Stimulated activated CD8-positive, alpha-beta memory T cell treated with anti-CD3 and anti-CD28 coated beads, Interleukin-15, amount 100 ng/mL, for 48 hours (primary cell): ENCODE data around the gene OR4D6.
"Not testable (repeated sequence)": the region's sequence is repeated elsewhere in the genome, so short reads cannot be mapped to it uniquely, and the experiment has no call there.

Experiments used
- DNase-seq, 2 donors: peaks; one replicate each; pipeline ENCODE4 v3.0.0-alpha.2; 2020; ENCODE audit warnings: low read depth in 2 of 2

OR4D6 gene

DNA sequence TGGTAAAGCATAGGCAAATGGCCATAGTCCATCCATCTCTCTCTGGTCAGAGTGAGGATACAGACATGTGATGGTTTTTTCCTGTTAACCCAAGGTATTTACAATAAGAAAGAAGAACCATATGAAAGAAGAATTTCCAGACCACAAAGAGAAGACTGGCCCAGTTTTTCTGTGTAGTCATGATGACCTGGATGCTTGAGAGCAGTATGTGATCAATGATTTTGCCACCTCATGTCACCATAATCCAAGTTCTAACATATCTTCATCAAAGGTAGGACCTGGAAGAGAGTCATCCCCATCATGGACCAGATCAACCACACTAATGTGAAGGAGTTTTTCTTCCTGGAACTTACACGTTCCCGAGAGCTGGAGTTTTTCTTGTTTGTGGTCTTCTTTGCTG is at the start of gene OR4D6:
TSS of gene OR4D6 (plus strand) at position 301 of the 400 bp plus-strand sequence. CDS start at position 301, 0 bp downstream.
- no peak for DNase-seq

DNA sequence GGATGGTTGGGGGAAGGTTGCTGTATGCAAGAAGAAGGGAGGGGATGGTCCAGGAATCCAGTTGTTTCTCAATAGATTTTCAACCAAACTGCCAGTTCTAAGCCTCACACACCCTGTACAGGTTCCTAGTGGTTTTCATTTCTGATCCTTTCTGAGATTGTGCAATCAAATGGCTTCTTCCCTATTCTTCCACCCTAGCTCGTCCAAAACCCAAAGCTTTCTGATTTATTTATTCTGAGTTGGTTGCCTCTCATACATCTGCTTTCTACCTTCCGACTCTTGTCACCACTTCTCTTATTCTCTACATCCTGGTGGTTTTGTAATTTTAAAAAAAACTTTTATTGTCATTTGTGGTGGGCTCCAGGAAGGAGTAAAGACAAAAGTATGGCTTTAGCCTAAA is 43.1 kb upstream of the OR4D6 start:
- no peak for DNase-seq

DNA sequence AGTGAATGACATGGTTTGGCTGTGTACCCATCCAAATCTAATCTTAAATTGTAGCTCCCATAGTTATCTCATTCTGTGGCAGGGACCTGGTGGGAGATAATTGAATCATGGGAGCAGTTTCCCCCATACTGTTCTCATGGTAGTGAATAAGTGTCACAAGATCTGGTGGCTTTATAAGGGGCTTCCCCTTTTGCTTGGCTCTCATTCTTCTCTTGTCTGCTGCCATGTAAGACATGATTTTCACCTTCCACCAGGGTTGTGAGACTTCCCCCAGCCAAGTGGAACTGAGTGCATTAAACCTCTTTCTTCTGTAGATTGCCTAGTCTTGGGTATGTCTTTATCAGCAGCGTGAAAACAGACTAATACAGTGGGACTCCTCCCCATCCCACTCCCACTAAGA is 41.6 kb upstream of the OR4D6 start:
- no peak for DNase-seq

- DNase-seq, result no peak
These were observed 40.1 kb upstream of the OR4D6 start for GRCh38 chr11:59416613-59417012.

- DNase-seq, result no peak
These were observed 39.7 kb upstream of the OR4D6 start for GRCh38 chr11:59417023-59417422.

GRCh38 chr11:59418156-59418555 is 38.6 kb upstream of the OR4D6 start:
- no peak for DNase-seq

GRCh38 chr11:59423835-59424234 is 32.9 kb upstream of the OR4D6 start:
- DNase-seq, result no peak

DNA sequence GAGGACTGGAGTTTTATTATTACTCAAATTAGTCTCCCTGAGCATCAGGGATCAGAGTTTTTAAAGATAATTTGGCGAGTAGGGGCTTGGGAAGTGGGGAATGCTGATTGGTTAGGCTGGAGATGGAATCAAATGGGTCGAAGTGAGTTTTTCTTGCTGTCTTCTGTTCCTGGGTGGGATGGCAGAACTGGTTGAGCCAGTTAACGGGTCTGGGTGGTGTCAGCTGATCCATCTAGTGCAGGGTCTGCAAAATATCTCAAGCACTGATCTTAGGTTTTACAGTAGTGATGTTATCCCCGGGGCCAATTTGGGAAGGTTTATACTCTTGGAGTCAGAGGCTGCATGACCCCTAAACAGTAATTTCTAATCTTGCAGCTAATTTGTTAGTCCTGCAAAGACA is 31.6 kb upstream of the OR4D6 start:
- no peak for DNase-seq

- DNase-seq, result no peak
These were observed 30.2 kb upstream of the OR4D6 start, which contains the start of gene OR5A2 for GRCh38 chr11:59426361-59427067. TSS of gene OR5A2 (minus strand) at chr11:59426413. CDS start at chr11:59422953, 3,460 bp downstream.

DNA sequence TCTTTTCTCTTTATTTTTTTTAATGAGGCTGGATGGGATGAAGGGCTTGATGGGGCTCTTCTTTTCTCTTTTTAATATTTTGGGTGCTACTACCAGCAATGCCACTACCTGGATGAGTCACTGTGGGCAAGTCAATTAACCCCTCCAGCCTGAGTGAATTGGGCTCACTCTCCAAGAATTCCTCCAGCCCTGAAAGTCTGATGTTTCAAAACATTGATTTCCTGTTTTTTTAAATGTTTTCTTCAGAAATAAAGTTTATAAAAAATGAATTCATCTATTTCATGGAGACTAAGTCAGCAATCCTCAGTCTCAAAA is 29.7 kb upstream of the OR4D6 start:
- DNase-seq, result no peak

- DNase-seq, result no peak
These were observed 26.7 kb upstream of the OR4D6 start for GRCh38 chr11:59429924-59430516.

DNA sequence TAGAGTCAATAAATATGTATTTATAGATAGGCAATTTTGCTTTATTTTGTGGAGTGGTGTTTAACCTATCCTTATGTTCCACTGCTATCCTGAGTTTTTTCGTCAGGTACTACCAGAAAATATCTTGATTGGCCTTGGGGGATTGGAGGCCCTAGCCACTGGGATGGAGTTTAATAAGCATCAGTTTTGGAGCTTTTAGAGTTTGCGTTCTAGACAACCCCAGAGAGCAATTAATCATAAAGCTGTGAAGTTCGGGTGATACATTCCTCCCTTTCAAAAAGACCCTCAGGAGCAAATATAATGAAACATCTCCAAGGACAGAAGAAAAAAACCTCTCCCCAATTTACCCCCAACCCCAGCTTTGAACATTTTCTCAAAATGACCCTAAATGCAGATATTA is 20.6 kb upstream of the OR4D6 start, which contains the start of gene OR5A1:
TSS of gene OR5A1 (plus strand) at position 301 of the 400 bp plus-strand sequence. CDS start 6,700 bp downstream, outside the sequence.
- DNase-seq, result no peak

DNA sequence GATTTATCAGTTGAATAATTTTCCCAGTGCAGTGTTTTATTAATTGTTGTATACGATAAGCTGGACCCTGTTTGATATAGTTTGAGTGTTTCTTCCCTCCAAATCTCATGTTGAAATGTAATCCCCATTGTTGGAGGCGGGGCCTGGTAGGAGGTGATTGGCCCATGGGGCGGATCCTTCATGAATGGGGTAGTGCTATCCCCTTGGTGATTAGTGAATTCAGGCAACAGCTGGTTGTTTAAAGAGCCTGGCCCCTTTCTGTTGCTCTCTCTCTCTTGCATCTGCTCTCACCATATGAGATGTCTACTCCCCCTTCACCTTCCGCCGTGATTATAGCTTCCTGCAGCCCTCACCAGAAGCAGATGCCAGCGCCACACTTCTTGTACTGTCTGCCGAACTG is 19.0 kb upstream of the OR4D6 start:
- DNase-seq, result no peak

DNA sequence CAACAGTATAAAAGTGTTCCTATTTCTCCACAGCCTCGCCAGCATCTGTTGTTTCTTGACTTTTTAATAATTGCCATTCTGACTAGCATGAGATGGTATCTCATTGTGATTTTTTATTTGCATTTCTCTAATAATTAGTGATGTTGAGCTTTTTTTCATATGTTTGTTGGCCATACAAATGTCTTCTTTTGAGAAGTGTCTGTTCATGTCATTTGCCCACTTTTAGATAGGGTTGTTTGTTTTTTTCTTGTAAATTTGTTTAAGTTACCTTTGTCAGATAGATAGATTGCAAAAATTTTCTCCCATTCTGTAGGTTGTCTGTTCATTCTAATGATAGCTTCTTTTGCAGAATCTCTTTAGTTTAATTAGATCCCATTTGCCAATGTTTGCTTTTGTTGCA is 11.1 kb upstream of the OR4D6 start:
- DNase-seq, result not testable (repeated sequence)

DNA sequence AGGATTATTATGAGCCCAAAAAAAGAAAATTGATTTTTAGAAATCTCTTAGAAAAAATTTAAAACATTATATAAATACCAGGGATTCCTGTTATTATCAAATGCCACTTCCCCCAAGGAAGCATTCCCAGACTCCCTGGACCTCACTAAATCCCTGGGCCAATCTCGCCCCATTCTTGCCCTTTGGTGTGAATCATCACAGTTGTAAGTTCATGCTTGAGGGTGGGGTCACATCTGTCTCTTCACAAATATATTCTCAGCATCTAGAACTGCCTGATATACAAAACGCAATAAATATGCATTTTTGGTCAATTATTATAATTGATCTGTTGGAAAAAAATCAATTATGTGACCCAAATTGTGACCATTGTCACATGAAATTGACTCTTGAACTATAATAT is 8.3 kb upstream of the OR4D6 start:
- no peak for DNase-seq

DNA sequence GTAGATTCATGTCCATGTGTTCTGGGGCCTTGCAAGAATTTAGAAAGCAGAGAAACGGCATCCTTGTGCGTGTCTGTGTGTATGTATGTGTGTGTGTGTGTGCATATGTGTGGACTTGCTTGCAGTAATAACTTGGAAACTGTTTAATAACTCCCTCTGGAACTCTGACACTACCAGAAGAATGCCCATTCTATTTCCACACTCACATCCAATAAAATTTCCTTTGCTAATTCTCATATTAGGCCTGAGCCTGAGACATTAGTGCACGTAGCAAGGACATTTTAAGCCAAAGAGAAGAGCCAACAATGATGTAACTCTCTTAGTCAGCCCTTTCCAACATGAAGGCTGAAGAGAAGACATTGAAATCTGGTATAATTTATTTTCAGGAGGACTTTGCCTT is 3.2 kb downstream of the OR4D6 start:
- no peak for DNase-seq

DNA sequence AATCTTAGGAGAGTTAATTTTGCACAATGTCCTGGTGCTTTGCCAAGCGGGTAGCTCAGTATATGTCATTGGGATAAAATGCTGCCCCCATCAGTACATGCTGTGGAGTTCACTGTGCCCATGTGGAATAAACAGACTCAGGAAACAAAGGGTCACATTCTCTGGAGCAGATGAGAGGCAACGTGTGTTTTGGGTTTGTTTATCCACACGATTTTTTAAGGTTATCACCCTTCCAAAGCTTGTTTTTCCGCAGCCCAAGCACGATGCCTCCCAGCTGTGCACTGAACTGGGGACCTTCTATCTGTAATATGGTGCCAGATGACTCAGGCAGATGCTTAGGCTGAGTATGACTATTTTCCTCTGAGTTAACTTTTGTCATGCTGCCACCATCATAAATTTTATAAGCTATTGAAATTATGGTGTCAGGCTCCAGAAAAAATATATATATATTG is 6.5 kb downstream of the OR4D6 start:
- no peak for DNase-seq

GRCh38 chr11:59473015-59473414 is 16.3 kb downstream of the OR4D6 start, which contains the start of gene OR4D10:
TSS of gene OR4D10 (plus strand) at chr11:59473315. CDS start at chr11:59477430, 4,115 bp downstream.
- no peak for DNase-seq

- no peak for DNase-seq
These were observed 18.4 kb downstream of the OR4D6 start for GRCh38 chr11:59475176-59475575.

DNA sequence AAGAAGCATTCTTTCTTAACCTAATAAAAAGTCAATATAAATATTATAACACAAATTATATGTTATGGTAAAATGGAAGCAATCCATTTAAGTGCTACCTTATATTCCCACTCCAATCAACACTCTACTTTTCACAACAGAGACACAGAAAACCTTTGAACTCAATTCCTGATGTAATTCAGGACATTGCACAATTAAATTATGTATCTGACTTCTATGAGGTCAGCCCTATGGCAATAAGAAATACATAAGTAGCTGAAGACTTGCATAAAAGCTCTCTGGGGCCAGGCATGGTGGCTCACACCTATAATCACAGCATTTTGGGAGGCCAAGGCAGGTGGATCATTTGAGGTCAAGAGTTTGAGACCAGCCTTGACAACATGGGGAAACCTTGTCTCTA is 23.1 kb downstream of the OR4D6 start:
- DNase-seq, result no peak

DNA sequence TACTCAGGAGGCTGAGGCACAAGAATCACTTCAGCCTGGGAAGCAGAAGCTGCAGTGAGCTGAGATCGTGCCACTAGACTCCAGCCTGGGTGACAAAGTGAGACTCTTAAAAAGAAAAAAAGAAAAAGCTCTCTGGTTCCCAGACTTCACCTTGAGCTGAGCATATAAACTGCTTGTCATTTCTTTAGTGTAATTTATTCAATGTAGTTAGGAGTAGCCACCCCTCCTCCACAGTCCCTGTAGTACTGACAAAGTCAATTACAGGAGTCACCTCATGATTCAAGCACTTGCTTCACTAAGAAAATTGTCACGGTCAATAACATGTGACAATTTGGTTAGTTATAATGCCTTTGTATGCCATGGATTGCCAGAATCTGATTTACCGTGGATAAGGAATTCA is 23.6 kb downstream of the OR4D6 start:
- DNase-seq, result no peak

DNA sequence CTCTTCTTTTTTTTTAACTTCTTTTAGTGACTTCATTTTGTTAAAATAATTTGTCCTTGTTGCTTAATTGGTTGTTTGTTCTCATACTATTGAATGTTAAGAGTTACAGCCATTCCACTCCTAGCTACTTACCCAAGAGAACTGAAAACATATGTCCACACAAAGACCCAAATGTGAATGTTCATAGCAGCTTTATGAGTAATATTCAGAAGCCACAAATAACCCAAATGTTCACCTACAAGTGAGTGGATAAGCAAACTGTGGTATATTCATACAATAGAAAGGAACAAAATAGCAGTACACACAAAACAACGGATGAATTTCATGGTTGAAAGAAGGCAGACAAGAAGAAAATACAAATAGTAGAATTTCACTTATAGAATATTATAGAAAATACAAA is 45.2 kb downstream of the OR4D6 start:
- no peak for DNase-seq

DNA sequence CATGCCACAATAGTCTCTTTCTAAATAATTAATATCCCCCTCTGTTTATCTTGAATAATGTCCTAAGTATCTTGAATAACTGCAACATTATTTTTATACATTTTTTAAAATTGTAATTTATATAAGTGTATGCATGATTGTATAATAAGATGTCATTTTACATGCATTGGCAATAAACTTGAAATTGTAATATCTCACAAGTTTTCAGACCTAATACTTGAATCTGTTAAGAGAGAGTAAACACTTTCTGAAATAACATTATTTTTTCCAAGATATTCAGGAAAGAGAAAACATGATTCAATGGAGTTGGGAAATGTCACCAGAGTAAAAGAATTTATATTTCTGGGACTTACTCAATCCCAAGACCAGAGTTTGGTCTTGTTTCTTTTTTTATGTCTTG is 46.5 kb downstream of the OR4D6 start, which contains the start of gene OR4D11:
TSS of gene OR4D11 (plus strand) at position 301 of the 400 bp plus-strand sequence. CDS start at position 301, 0 bp downstream.
- DNase-seq, result no peak
